Gastroesophageal sphincter (tissue), 3 donors: ENCODE data around the gene ERFL.

ENCODE experiments used
- POLR2A ChIP-seq, 2 donors: fragments of 450-650 bp; IDR thresholded peaks; one replicate each; pipeline ENCODE4 v1.6.1; 2017; ENCODE audit warnings: antibody characterized with exemption in 2 of 2, mild to moderate bottlenecking in 2 of 2, moderate library complexity in 1 of 2
- TF ChIP-seq, protein P1 (sequence below), 4 experiments: fragments of 200-600 bp in 2 of 4; fragments of 450-650 bp in 2 of 4; sonication (generic) in 1 of 4; IDR thresholded peaks; one replicate each; pipeline ENCODE4 v1.5.1; 2017 to 2019; ENCODE audit warnings: antibody characterized with exemption in 4 of 4, mild to moderate bottlenecking in 2 of 4, moderate library complexity in 2 of 4

DNA sequence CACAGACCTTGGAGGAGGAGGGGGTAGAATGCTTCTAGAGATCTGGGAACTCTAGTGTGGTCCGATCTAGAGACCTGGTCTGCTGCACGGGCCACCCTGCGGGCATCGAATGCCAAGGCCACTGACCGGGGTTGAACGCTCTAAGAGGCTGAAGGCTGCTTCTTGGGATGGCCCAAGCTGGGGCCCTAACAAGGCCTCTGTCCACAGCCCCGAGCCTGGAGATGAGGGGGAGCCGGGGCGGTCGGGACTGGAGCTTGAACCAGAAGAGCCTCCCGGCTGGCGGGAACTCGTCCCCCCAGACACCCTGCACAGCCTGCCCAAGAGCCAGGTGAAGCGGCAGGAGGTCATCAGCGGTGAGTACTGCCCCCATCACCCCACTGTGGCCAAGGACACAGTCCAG lies 30.0 kb downstream of the ERFL start:
- TF ChIP-seq, protein P1, sequence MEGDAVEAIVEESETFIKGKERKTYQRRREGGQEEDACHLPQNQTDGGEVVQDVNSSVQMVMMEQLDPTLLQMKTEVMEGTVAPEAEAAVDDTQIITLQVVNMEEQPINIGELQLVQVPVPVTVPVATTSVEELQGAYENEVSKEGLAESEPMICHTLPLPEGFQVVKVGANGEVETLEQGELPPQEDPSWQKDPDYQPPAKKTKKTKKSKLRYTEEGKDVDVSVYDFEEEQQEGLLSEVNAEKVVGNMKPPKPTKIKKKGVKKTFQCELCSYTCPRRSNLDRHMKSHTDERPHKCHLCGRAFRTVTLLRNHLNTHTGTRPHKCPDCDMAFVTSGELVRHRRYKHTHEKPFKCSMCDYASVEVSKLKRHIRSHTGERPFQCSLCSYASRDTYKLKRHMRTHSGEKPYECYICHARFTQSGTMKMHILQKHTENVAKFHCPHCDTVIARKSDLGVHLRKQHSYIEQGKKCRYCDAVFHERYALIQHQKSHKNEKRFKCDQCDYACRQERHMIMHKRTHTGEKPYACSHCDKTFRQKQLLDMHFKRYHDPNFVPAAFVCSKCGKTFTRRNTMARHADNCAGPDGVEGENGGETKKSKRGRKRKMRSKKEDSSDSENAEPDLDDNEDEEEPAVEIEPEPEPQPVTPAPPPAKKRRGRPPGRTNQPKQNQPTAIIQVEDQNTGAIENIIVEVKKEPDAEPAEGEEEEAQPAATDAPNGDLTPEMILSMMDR (IDR thresholded peaks at IDR 0.05): no peak
- TF ChIP-seq POLR2A (IDR thresholded peaks at IDR 0.05): no peak
